Measurements from ENCODE around the gene MBOAT2. TPM values are rescaled to one million over a fixed set of nuclear protein-coding genes. Genes with fewer than 3 reads are reported as not detected.

MBOAT2 gene
- total and polyA plus RNA-seq, 4 donors: 0.57 to 65.5 (median 3.2) TPM

GRCh38 chr2:9002637-9003365, 683 bp downstream of the MBOAT2 start:
- H3K27me3 ChIP-seq (ENCODE audit: control insufficient read depth in 4 of 4, insufficient read depth in 4 of 4, low read length in 3 of 4): peaks cover 0 to 7% (median 4%) of the 10 kb centered on the region in 4 donors
- H3K4me3 ChIP-seq (ENCODE audit: low read depth in 1 of 3, low read length in 3 of 3): peak overlapping the region in 2 of 3 donors; percentile 24 to 76
- DNase-seq (ENCODE audit: low spot score): peak; percentile 59
- no peaks in the 10 kb centered on the region for H3K9me3 ChIP-seq (ENCODE audit: control insufficient read depth in 4 of 4, low read length in 3 of 4)
- no peak for TF ChIP-seq EGR1 (IDR thresholded peaks at IDR 0.05; ENCODE audit: low read depth in 2 of 2)
- TF ChIP-seq HNF4A (conservative IDR thresholded peaks at IDR 0.05): no peak
- TF ChIP-seq TAF1 (conservative IDR thresholded peaks at IDR 0.05): no peak
- no peak for TF ChIP-seq CTCF (IDR thresholded peaks at IDR 0.05; ENCODE audit: low read depth, low read length, missing input control)
- no peak for TF ChIP-seq GABPA (IDR thresholded peaks at IDR 0.05 in 1 of 2, conservative IDR thresholded peaks at IDR 0.05 in 1 of 2)
- no peak for TF ChIP-seq RAD21 (IDR thresholded peaks at IDR 0.05)
- no peak for TF ChIP-seq FOXA1 (IDR thresholded peaks at IDR 0.05)
- no peak for TF ChIP-seq NR2F2 (IDR thresholded peaks at IDR 0.05)
- no peak for TF ChIP-seq YY1 (IDR thresholded peaks at IDR 0.05)
- no peak for TF ChIP-seq JUND (IDR thresholded peaks at IDR 0.05)
- no peak for TF ChIP-seq HNF4G (IDR thresholded peaks at IDR 0.05)
- TF ChIP-seq, protein P1, sequence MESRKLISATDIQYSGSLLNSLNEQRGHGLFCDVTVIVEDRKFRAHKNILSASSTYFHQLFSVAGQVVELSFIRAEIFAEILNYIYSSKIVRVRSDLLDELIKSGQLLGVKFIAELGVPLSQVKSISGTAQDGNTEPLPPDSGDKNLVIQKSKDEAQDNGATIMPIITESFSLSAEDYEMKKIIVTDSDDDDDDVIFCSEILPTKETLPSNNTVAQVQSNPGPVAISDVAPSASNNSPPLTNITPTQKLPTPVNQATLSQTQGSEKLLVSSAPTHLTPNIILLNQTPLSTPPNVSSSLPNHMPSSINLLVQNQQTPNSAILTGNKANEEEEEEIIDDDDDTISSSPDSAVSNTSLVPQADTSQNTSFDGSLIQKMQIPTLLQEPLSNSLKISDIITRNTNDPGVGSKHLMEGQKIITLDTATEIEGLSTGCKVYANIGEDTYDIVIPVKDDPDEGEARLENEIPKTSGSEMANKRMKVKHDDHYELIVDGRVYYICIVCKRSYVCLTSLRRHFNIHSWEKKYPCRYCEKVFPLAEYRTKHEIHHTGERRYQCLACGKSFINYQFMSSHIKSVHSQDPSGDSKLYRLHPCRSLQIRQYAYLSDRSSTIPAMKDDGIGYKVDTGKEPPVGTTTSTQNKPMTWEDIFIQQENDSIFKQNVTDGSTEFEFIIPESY (IDR thresholded peaks at IDR 0.05): no peak
- no peak for TF ChIP-seq REST (IDR thresholded peaks at IDR 0.05)
- TF ChIP-seq, protein P2, sequence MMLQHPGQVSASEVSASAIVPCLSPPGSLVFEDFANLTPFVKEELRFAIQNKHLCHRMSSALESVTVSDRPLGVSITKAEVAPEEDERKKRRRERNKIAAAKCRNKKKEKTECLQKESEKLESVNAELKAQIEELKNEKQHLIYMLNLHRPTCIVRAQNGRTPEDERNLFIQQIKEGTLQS (IDR thresholded peaks at IDR 0.05): no peak
- no peak for TF ChIP-seq RXRA (IDR thresholded peaks at IDR 0.05)
- no peak for TF ChIP-seq SP1 (IDR thresholded peaks at IDR 0.05)
- TF ChIP-seq FOXA2 (IDR thresholded peaks at IDR 0.05): no peak
- TF ChIP-seq MAX (IDR thresholded peaks at IDR 0.05): no peak
- no peak overlapping the region for H3K9ac ChIP-seq (ENCODE audit: low read depth in 1 of 2, low read length in 2 of 2)
- WGBS: 6% methylated on average over 44 of the region's 44 CpGs
- H3K27ac ChIP-seq (ENCODE audit: low read depth in 1 of 2, low read length in 2 of 2): no peak overlapping the region
- peaks cover 4 to 11% (median 10%) of the 10 kb centered on the region in 4 donors for H3K4me1 ChIP-seq (ENCODE audit: control insufficient read depth in 4 of 4, insufficient read depth in 4 of 4, low read length in 3 of 4)
- no peaks in the 10 kb centered on the region for H3K36me3 ChIP-seq (ENCODE audit: control insufficient read depth in 4 of 4, insufficient read depth in 3 of 4, low read depth in 1 of 4, low read length in 3 of 4)
